OCI-LY1 (cell line): Measurements from ENCODE around the gene FBXO4.
A peak's percentile ranks its signal among the peaks of the same experiment; 100 is the strongest.

Experiments
- H2AFZ ChIP-seq: fragments of 200-600 bp; sonication (generic), shearing (Covaris generic); 2 replicates; pipeline ENCODE4 v1.6.0; 2014; ENCODE audit warnings: antibody characterized with exemption, mild to moderate bottlenecking, low read length
- H3F3A ChIP-seq: fragments of 200-600 bp; sonication (generic), shearing (Covaris generic); 2 replicates; pipeline ENCODE4 v1.6.0; 2014; ENCODE audit warnings: mild to moderate bottlenecking, antibody characterized with exemption, low read length, moderate library complexity; ENCODE audit not compliant: insufficient read depth
- H3K27ac ChIP-seq: fragments of 200-600 bp; sonication (generic); 2 replicates; pipeline ENCODE4 v1.5.1; 2014; ENCODE audit warnings: low read length, mixed run types, mild to moderate bottlenecking, low read depth; ENCODE audit not compliant: poor library complexity, severe bottlenecking
- H3K27me3 ChIP-seq: fragments of 200-600 bp; sonication (generic); 2 replicates; pipeline ENCODE4 v1.6.0; 2014; ENCODE audit warnings: antibody characterized with exemption, mild to moderate bottlenecking, low read length, moderate library complexity; ENCODE audit not compliant: insufficient read depth
- H3K36me3 ChIP-seq: fragments of 200-600 bp; sonication (generic); 2 replicates; pipeline ENCODE4 v1.6.1; 2014; ENCODE audit warnings: mild to moderate bottlenecking, antibody characterized with exemption, low read length, moderate library complexity, mixed read lengths; ENCODE audit not compliant: insufficient read depth
- H3K4me1 ChIP-seq: fragments of 200-600 bp; sonication (generic); 2 replicates; pipeline ENCODE4 v1.5.1; 2014; ENCODE audit warnings: mild to moderate bottlenecking, low read length, moderate library complexity; ENCODE audit not compliant: insufficient read depth, severe bottlenecking
- H3K4me2 ChIP-seq: fragments of 200-600 bp; sonication (generic), shearing (Covaris generic); 2 replicates; pipeline ENCODE4 v1.6.1; 2014; ENCODE audit warnings: low read length
- H3K4me3 ChIP-seq: fragments of 200-600 bp; sonication (generic); 2 replicates; pipeline ENCODE4 v1.5.1; 2014; ENCODE audit warnings: low read length, low read depth, mild to moderate bottlenecking, mixed read lengths; ENCODE audit not compliant: poor library complexity, severe bottlenecking
- H3K79me2 ChIP-seq: fragments of 200-600 bp; shearing (Covaris generic); 2 replicates; pipeline ENCODE4 v1.6.1; 2016; ENCODE audit warnings: mixed run types, low read length, mixed read lengths; ENCODE audit not compliant: insufficient read depth
- H3K9ac ChIP-seq: fragments of 200-600 bp; sonication (generic), shearing (Covaris generic); 2 replicates; pipeline ENCODE4 v1.6.1; 2014; ENCODE audit warnings: mild to moderate bottlenecking, low read length, mixed read lengths
- H3K9me2 ChIP-seq: fragments of 200-600 bp; sonication (generic), shearing (Covaris generic); 2 replicates; pipeline ENCODE4 v1.6.1; 2014; ENCODE audit warnings: low read depth, mild to moderate bottlenecking, low read length, mixed read lengths
- H3K9me3 ChIP-seq: fragments of 200-600 bp; shearing (Covaris generic); 2 replicates; pipeline ENCODE4 v1.6.1; 2014; ENCODE audit warnings: low read length, mixed read lengths
- H4K20me1 ChIP-seq: fragments of 200-600 bp; sonication (generic), shearing (Covaris generic); 2 replicates; pipeline ENCODE4 v1.6.0; 2016; ENCODE audit warnings: mild to moderate bottlenecking, low read length; ENCODE audit not compliant: insufficient read depth
- CTCF ChIP-seq: fragments of 200-600 bp; sonication (generic), shearing (Covaris generic); IDR thresholded peaks from 2 replicates; pipeline ENCODE4 v1.5.1; 2017; ENCODE audit warnings: mild to moderate bottlenecking, antibody characterized with exemption, low read length, moderate library complexity, mixed read lengths
- EZH2 ChIP-seq: fragments of 200-600 bp; sonication (generic), shearing (Covaris generic); IDR thresholded peaks from 2 replicates; pipeline ENCODE4 v1.8.0; 2017; ENCODE audit warnings: borderline replicate concordance, mixed run types, mild to moderate bottlenecking, antibody characterized with exemption, low read length, moderate library complexity, mixed read lengths

FBXO4 gene

GRCh38 chr5:41924872-41925554, at the start of gene FBXO4:
Gene FBXO4 (plus strand): TSS chr5:41925281. CDS start chr5:41925310, 29 bp downstream.
- Histone ChIP-seq H3K4me1 (peaks cover 28% of the 10 kb centered on the region), H3K9me2 (no peaks in the 10 kb centered on the region), H4K20me1 (no peaks in the 10 kb centered on the region), H3F3A (no peaks in the 10 kb centered on the region), H3K9ac (peak within 1 kb of the TSS; percentile 97), H3K4me3 (peak within 1 kb of the TSS; percentile 93), H3K4me2 (peak within 1 kb of the TSS; percentile 99), H3K27ac (peak within 1 kb of the TSS; percentile 84), H3K36me3 (peaks cover 17% of the 10 kb centered on the region), H2AFZ (peak within 1 kb of the TSS; percentile 85), H3K27me3 (no peaks in the 10 kb centered on the region), H3K9me3 (no peaks in the 10 kb centered on the region), H3K79me2 (no peaks in the 10 kb centered on the region)
- no peak for TF ChIP-seq EZH2
- TF ChIP-seq CTCF = peak; percentile 69

GRCh38 chr5:41876678-41877077, 48.4 kb upstream of the FBXO4 start:
- no peak overlapping the region for H3K4me2 ChIP-seq
- H3K4me3 ChIP-seq = no peak overlapping the region
- H3K27me3 ChIP-seq = no peaks in the 10 kb centered on the region
- H3K9me2 ChIP-seq = no peaks in the 10 kb centered on the region
- H3F3A ChIP-seq = no peaks in the 10 kb centered on the region
- H3K36me3 ChIP-seq = no peaks in the 10 kb centered on the region
- H4K20me1 ChIP-seq = no peaks in the 10 kb centered on the region
- H2AFZ ChIP-seq = no peak overlapping the region
- no peaks in the 10 kb centered on the region for H3K79me2 ChIP-seq
- H3K4me1 ChIP-seq = no peaks in the 10 kb centered on the region
- H3K9me3 ChIP-seq = no peaks in the 10 kb centered on the region
- H3K27ac ChIP-seq = no peak overlapping the region
- TF ChIP-seq EZH2 = no peak
- TF ChIP-seq CTCF = no peak
- no peak overlapping the region for H3K9ac ChIP-seq

GRCh38 chr5:41877408-41877807, 47.7 kb upstream of the FBXO4 start:
- Histone ChIP-seq H2AFZ (no peak overlapping the region), H3K9me2 (no peaks in the 10 kb centered on the region), H3K4me1 (no peaks in the 10 kb centered on the region), H3K4me3 (no peak overlapping the region), H3K9ac (no peak overlapping the region), H3K79me2 (no peaks in the 10 kb centered on the region), H3K27ac (no peak overlapping the region), H3K4me2 (no peak overlapping the region), H3K9me3 (no peaks in the 10 kb centered on the region), H3K36me3 (no peaks in the 10 kb centered on the region), H3K27me3 (no peaks in the 10 kb centered on the region), H4K20me1 (no peaks in the 10 kb centered on the region), H3F3A (no peaks in the 10 kb centered on the region)
- TF ChIP-seq EZH2 (no peak), CTCF (no peak)
